MM.1S (cell line): Measurements from ENCODE around the gene PRPS2.

ENCODE experiments used
- DNase-seq: peaks from one replicate; pipeline ENCODE4 v3.0.0-alpha.2; 2015
- H2AFZ ChIP-seq: fragments of 300-600 bp; sonication (generic); 2 replicates; pipeline ENCODE4 v1.6.0; 2016; ENCODE audit warnings: antibody characterized with exemption, low read length
- H3F3A ChIP-seq: fragments of 300-600 bp; sonication (generic); 2 replicates; pipeline ENCODE4 v1.6.1; 2016; ENCODE audit warnings: mild to moderate bottlenecking, antibody characterized with exemption, low read length, moderate library complexity, mixed read lengths; ENCODE audit not compliant: insufficient read depth
- H3K27ac ChIP-seq: fragments of 300-600 bp; sonication (generic); 2 replicates; pipeline ENCODE4 v1.5.1; 2016; ENCODE audit warnings: mild to moderate bottlenecking, low read length
- H3K27me3 ChIP-seq: fragments of 300-600 bp; sonication (generic); replicated peaks from 2 replicates; pipeline ENCODE4 v1.6.0; 2016; ENCODE audit warnings: low read length; ENCODE audit not compliant: insufficient read depth
- H3K36me3 ChIP-seq: fragments of 300-600 bp; sonication (generic); replicated peaks from 2 replicates; pipeline ENCODE4 v1.6.1; 2016; ENCODE audit warnings: mild to moderate bottlenecking, low read length, mixed read lengths; ENCODE audit not compliant: insufficient read depth
- H3K4me1 ChIP-seq: fragments of 300-600 bp; sonication (generic); 2 replicates; pipeline ENCODE4 v1.6.1; 2016; ENCODE audit warnings: low read length, mixed read lengths
- H3K4me2 ChIP-seq: fragments of 300-600 bp; sonication (generic); 2 replicates; pipeline ENCODE4 v1.6.0; 2016; ENCODE audit warnings: low read depth, low read length
- H3K4me3 ChIP-seq: fragments of 300-600 bp; sonication (generic); 2 replicates; pipeline ENCODE4 v1.5.1; 2016; ENCODE audit warnings: low read length, mixed read lengths
- H3K79me2 ChIP-seq: fragments of 300-600 bp; sonication (generic); 2 replicates; pipeline ENCODE4 v1.6.1; 2016; ENCODE audit warnings: mixed run types, low read length, mixed read lengths
- H3K9ac ChIP-seq: fragments of 300-600 bp; sonication (generic); 2 replicates; pipeline ENCODE4 v1.6.1; 2016; ENCODE audit warnings: low read length, mixed read lengths
- H3K9me2 ChIP-seq: fragments of 300-600 bp; sonication (generic); replicated peaks from 2 replicates; pipeline ENCODE4 v1.6.1; 2016; ENCODE audit warnings: mild to moderate bottlenecking, low read length, mixed read lengths; ENCODE audit not compliant: insufficient read depth
- H3K9me3 ChIP-seq: fragments of 300-600 bp; sonication (generic); replicated peaks from 2 replicates; pipeline ENCODE4 v1.6.1; 2016; ENCODE audit warnings: mild to moderate bottlenecking, low read length, mixed read lengths; ENCODE audit not compliant: insufficient read depth
- H4K20me1 ChIP-seq: fragments of 300-600 bp; sonication (generic); 2 replicates; pipeline ENCODE4 v1.6.1; 2016; ENCODE audit warnings: mild to moderate bottlenecking, low read length, moderate library complexity, mixed read lengths; ENCODE audit not compliant: insufficient read depth
- EZH2 ChIP-seq: fragments of 300-600 bp; sonication (generic); optimal IDR thresholded peaks from 2 replicates; pipeline ENCODE3; 2017; ENCODE audit warnings: low read depth, mild to moderate bottlenecking, antibody characterized with exemption, low read length, mixed read lengths
- EZH2phosphoT487 ChIP-seq: fragments of 300-600 bp; sonication (generic); IDR thresholded peaks from 2 replicates; pipeline ENCODE4 v1.6.1; 2018; ENCODE audit warnings: antibody characterized with exemption, low read length
- TF ChIP-seq, protein P1 (sequence below): fragments of 300-600 bp; sonication (generic); IDR thresholded peaks from 2 replicates; pipeline ENCODE4 v1.5.1; 2016; ENCODE audit warnings: antibody characterized with exemption, low read length, mixed read lengths

The PRPS2 gene

DNA sequence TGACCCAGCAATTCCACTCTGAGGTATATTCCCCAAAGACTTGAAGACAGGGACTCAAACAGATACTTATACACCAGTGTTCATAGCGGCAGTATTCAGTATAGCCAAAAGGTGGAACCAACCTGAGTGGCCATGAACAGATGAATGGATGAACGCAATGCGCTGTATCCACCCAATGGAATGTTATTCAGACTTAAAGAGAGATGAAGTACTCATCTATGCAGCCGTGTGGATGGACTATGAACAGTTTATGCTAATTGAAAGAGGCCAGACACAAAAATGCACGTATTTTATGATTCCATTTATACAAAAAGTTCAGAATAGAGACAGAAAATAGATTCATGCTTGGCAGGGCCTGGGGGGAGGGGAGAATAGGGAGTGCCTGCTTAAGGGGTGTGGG lies 26.3 kb downstream of the PRPS2 start:
- Histone ChIP-seq H3K9me2 (no peaks in the 10 kb centered on the region), H2AFZ (no peak overlapping the region), H3K9me3 (no peaks in the 10 kb centered on the region), H3F3A (no peaks in the 10 kb centered on the region), H3K9ac (no peak overlapping the region), H3K79me2 (no peaks in the 10 kb centered on the region), H3K4me2 (no peak overlapping the region), H3K4me1 (peaks cover 3% of the 10 kb centered on the region; the same call in 1 of the 2 replicates), H3K27ac (no peak overlapping the region), H4K20me1 (no peaks in the 10 kb centered on the region), H3K36me3 (no peaks in the 10 kb centered on the region; the same call in 1 of the 2 replicates), H3K4me3 (no peak overlapping the region), H3K27me3 (no peaks in the 10 kb centered on the region)
- TF ChIP-seq EZH2 (no peak), EZH2phosphoT487 (no peak)
- TF ChIP-seq, protein P1, sequence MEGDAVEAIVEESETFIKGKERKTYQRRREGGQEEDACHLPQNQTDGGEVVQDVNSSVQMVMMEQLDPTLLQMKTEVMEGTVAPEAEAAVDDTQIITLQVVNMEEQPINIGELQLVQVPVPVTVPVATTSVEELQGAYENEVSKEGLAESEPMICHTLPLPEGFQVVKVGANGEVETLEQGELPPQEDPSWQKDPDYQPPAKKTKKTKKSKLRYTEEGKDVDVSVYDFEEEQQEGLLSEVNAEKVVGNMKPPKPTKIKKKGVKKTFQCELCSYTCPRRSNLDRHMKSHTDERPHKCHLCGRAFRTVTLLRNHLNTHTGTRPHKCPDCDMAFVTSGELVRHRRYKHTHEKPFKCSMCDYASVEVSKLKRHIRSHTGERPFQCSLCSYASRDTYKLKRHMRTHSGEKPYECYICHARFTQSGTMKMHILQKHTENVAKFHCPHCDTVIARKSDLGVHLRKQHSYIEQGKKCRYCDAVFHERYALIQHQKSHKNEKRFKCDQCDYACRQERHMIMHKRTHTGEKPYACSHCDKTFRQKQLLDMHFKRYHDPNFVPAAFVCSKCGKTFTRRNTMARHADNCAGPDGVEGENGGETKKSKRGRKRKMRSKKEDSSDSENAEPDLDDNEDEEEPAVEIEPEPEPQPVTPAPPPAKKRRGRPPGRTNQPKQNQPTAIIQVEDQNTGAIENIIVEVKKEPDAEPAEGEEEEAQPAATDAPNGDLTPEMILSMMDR: no peak
- DNase-seq: no peak

DNA sequence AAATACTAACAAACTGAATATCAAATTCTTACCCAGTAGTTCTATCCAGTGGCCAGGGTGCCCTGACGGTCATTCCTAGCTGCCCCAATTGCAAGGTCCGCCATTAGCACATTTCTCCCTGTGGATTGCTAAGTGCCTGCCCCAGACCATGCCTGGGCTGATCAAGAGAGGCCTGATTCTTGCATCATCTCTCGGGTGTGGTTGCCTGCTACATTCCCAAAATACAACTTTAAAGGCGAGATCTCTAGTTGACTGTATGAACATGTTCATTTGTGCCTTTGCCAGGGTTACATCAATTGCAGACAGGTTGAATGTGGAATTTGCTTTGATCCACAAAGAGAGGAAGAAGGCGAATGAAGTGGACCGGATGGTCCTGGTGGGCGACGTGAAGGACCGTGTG lies 28.0 kb downstream of the PRPS2 start:
- H3K4me3 ChIP-seq: no peak overlapping the region
- H3K9ac ChIP-seq: no peak overlapping the region
- no peaks in the 10 kb centered on the region for H3K79me2 ChIP-seq
- no peaks in the 10 kb centered on the region for H3F3A ChIP-seq
- no peaks in the 10 kb centered on the region for H4K20me1 ChIP-seq
- no peak overlapping the region for H2AFZ ChIP-seq
- no peak for TF ChIP-seq EZH2phosphoT487
- TF ChIP-seq, protein P1: no peak
- TF ChIP-seq EZH2: no peak
- H3K9me2 ChIP-seq: no peaks in the 10 kb centered on the region
- H3K27ac ChIP-seq: no peak overlapping the region
- no peak for DNase-seq
- H3K4me2 ChIP-seq: no peak overlapping the region
- H3K27me3 ChIP-seq: no peaks in the 10 kb centered on the region
- H3K4me1 ChIP-seq: peaks cover 3% of the 10 kb centered on the region; the same call in 1 of the 2 replicates
- H3K9me3 ChIP-seq: no peaks in the 10 kb centered on the region
- H3K36me3 ChIP-seq: no peaks in the 10 kb centered on the region; the same call in 1 of the 2 replicates

DNA sequence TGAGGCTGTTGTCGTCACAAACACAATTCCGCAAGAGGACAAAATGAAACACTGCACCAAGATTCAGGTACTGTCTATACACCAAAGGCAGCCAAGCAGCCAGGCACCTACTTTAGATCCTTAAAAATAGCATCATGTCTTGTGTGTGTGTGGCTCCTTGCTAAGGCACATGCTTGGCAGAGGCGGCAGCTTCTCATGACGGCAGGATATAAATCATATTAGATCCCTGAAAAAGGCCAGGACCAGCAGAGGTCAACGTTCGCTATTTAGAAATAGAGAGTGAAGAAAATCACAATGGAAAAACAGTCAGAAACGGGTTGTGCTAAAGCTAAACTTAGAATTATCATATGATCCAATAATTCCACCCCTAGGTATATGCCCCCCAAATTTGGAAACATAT lies 29.5 kb downstream of the PRPS2 start:
- H3F3A ChIP-seq: no peaks in the 10 kb centered on the region
- TF ChIP-seq EZH2 (no peak), EZH2phosphoT487 (no peak)
- TF ChIP-seq, protein P1: no peak
- no peak overlapping the region for H3K27ac ChIP-seq
- no peak overlapping the region for H3K4me2 ChIP-seq
- no peak for DNase-seq
- no peaks in the 10 kb centered on the region for H3K9me3 ChIP-seq
- H3K4me3 ChIP-seq: no peak overlapping the region
- H4K20me1 ChIP-seq: no peaks in the 10 kb centered on the region
- H3K36me3 ChIP-seq: peaks cover 3% of the 10 kb centered on the region; the same call in 1 of the 2 replicates
- H2AFZ ChIP-seq: no peak overlapping the region
- no peaks in the 10 kb centered on the region for H3K9me2 ChIP-seq
- no peaks in the 10 kb centered on the region for H3K4me1 ChIP-seq
- no peaks in the 10 kb centered on the region for H3K79me2 ChIP-seq
- no peak overlapping the region for H3K9ac ChIP-seq
- no peaks in the 10 kb centered on the region for H3K27me3 ChIP-seq
